Measurements from ENCODE around the gene SGTB.
"Not testable (repeated sequence)": the region's sequence is repeated elsewhere in the genome, so short reads cannot be mapped to it uniquely, and the experiment has no call there.

SGTB gene

GRCh38 chr5:65672796-65673195 lies 49.1 kb downstream of the SGTB start:
- DNase-seq (ENCODE audit: low read depth, low spot score): no peak

DNA sequence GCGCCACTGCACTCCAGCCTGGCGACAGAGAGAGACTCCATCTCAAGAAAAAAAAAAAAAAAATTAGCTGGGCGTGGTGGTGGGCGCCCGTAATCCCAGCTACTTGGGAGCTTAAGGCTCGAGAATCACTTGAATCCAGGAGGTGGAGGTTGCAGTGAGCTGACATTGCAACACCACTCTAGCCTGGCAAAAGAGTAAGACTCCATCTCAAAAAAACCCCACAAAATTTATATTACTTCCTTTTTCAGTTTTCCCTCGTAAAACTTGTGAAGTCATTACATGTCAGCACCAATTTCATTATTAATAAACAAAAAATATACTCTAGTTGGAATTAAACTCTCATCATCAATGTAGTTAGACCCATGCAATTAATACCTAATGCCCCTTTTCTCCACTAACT lies 53.2 kb downstream of the SGTB start:
- no peak for DNase-seq (ENCODE audit: low read depth, low spot score)

DNA sequence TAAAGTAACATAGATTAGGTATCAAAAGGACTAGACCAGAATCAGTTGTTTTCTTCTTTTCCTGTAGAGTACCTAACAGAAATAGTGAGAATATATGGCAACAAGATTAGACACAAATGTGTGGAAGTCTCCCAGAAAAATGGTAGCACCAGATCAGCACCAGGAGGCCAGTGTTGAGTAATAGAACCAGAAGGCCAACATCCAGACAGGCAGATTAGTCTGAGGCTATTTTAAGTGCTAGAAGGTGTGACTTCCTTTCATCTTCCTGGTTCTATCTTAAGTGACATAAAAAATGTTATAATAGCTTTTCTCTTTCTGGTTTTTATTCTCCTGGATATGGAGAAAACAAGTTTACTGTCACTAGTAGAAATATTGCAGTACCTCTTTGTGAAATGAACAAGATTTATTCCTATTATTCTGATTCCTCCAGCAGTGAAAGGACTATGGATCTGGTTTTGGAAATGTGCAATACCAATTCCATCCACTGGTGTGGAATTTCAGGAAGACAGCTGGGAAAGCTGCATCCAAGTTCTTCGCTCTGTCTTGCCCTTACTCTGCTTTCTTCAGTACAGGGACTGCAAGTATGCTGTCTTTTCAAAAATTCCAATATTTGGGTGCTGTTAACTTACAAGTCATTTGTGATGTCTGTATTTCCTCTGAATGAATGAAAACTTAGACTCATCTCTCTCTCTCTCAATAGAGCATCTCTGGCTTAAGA lies 57.9 kb downstream of the SGTB start:
- DNase-seq (ENCODE audit: low read depth, low spot score): no peak

DNA sequence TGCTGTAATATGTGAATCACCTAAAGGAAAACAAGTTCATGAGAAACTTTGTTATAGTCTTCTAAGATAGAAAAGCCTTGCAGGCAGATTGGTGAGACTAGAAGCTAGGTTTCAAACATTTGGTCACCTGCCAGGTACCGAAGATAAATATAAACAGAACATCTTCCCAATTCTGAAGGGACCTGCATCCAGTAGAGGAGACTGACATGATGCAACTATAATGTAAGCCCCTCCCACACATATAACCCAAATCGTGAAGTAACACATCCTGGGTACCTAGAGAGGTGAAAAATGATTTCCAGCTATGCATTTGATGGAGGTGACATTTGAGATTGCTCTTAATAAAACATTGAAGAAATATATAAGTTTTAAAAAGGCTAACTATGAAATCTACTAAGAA lies 67.2 kb downstream of the SGTB start:
- no peak for DNase-seq (ENCODE audit: low read depth, low spot score)

- no peak for DNase-seq (ENCODE audit: low read depth, low spot score)
Observed at GRCh38 chr5:65651144-65651543, 70.8 kb downstream of the SGTB start.

GRCh38 chr5:65647941-65648340 lies 74.0 kb downstream of the SGTB start:
- no peak for DNase-seq (ENCODE audit: low read depth, low spot score)

GRCh38 chr5:65646938-65647337 lies 75.0 kb downstream of the SGTB start:
- no peak for DNase-seq (ENCODE audit: low read depth, low spot score)

DNA sequence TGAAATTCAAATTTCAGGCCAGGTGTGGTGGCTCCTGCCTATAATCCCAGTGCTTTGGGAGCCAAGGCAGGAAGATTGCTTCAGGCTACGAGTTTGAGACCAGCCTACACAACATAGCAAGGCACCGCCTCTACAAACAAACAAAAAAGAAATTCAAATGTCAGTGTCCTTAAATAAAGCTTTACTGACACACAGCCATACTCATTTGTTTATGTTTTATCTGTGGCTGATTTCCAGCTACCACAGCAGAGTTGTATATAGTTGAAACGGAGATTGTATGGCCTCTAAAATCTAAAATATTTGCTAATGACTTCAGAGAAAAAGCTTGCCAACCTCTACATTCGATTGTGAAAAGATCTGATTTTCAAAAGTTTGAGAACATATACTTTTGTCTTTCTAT lies 81.7 kb downstream of the SGTB start:
- no peak for DNase-seq (ENCODE audit: low read depth, low spot score)

DNA sequence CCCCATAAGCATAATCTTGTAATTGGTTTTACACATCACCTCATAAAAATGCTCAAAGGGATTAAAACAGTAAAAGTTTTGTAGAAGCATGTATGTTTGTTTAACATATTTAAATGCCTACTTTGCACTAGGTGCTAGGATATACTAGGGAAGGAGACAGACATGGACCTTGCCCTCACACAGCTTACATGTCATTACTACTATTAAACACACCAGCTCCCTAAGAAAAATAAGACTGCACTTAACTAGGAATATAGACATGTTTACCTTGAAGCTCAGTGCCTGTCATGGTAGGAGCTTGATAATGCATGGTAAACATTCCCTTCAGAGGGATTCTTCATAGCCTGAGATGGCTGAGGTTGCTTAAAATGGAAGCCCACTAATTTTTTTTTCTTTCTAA lies 90.9 kb downstream of the SGTB start:
- DNase-seq (ENCODE audit: low read depth, low spot score): no peak

DNA sequence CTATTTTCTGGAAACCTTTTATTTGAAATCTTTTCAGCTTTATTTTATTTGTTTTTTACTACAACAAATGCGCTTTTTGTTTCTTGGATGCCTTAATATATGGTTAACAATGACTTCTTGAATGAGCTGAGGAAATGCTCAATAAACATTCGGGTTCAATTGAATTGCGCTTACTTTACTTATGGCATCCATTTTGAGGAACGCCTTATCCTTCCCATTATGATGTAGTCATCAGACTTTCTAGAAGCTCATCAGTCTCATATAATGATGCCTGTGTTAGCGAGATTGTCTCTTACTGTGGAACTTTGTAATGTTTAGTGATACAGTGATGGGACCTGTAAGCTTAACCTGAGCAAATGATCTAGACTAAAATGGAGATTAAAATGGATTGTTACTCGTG lies 96.2 kb downstream of the SGTB start:
- no peak for DNase-seq (ENCODE audit: low read depth, low spot score)

GRCh38 chr5:65624571-65625555 lies 97.0 kb downstream of the SGTB start, which contains the start of the genes SHLD3 and TRAPPC13:
Gene SHLD3, plus strand, starts transcription at chr5:65625027. Its CDS starts 4,561 bp downstream, at chr5:65629588.
Gene TRAPPC13, plus strand, starts transcription at chr5:65625027. Its CDS starts 34 bp downstream, at chr5:65625061.
- peak; percentile 77 for DNase-seq (ENCODE audit: low read depth, low spot score)

- DNase-seq (ENCODE audit: low read depth, low spot score): peak; percentile 85
Observed at GRCh38 chr5:65624025-65624570, 97.8 kb downstream of the SGTB start, which contains the start of gene TRIM23. Gene TRIM23, minus strand, starts transcription at chr5:65624333. Its CDS starts 59 bp downstream, at chr5:65624274.

- no peak for DNase-seq (ENCODE audit: low read depth, low spot score)
Observed at GRCh38 chr5:65623482-65623881, 98.4 kb downstream of the SGTB start.

DNA sequence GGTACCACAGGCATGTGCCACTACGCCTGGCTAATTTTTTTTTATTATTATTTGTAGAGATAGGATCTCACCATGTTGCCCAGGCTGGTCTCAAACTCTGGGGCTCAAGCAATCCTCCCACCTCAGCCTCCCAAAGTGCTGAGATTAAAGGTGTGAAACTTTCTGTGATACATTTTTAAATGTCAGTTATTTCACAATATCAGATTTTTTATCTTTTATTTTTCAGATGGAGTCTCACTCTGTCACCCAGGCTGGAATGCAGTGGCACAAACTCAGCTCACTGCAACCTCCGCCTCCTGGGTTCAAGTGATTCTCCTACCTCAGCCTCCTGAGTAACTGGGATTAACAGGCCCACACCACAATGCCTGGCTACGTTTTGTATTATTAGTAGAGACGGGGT lies 99.9 kb downstream of the SGTB start:
- not testable (repeated sequence) for DNase-seq (ENCODE audit: low read depth, low spot score)

GRCh38 chr5:65620021-65620420 lies 101.9 kb downstream of the SGTB start:
- no peak for DNase-seq (ENCODE audit: low read depth, low spot score)

Data from smooth muscle cell of the brain vasculature (primary cell).